Astrocyte (in vitro differentiated cells and primary cell): Measurements from ENCODE around the gene HNRNPH2.

Experiments
- EZH2 ChIP-seq: IDR thresholded peaks from 2 replicates; pipeline ENCODE4 v1.6.1; 2012; ENCODE audit warnings: mild to moderate bottlenecking, low read length, inconsistent platforms; ENCODE audit not compliant: insufficient read depth
- TF ChIP-seq, protein P1 (sequence below): IDR thresholded peaks from 2 replicates; pipeline ENCODE4 v1.5.1; 2011; ENCODE audit warnings: low read depth, mild to moderate bottlenecking, inconsistent platforms, low read length, moderate library complexity; ENCODE audit not compliant: insufficient read depth

GRCh38 chrX:101449279-101449678, 41.3 kb downstream of the HNRNPH2 start:
- TF ChIP-seq, protein P1, sequence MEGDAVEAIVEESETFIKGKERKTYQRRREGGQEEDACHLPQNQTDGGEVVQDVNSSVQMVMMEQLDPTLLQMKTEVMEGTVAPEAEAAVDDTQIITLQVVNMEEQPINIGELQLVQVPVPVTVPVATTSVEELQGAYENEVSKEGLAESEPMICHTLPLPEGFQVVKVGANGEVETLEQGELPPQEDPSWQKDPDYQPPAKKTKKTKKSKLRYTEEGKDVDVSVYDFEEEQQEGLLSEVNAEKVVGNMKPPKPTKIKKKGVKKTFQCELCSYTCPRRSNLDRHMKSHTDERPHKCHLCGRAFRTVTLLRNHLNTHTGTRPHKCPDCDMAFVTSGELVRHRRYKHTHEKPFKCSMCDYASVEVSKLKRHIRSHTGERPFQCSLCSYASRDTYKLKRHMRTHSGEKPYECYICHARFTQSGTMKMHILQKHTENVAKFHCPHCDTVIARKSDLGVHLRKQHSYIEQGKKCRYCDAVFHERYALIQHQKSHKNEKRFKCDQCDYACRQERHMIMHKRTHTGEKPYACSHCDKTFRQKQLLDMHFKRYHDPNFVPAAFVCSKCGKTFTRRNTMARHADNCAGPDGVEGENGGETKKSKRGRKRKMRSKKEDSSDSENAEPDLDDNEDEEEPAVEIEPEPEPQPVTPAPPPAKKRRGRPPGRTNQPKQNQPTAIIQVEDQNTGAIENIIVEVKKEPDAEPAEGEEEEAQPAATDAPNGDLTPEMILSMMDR = no peak
- TF ChIP-seq EZH2 = no peak
